OCI-LY3 (cell line): Measurements from ENCODE around the gene TCF4.

ENCODE experiments used
- CTCF ChIP-seq: fragments of 200-600, 300-600 bp; sonication (generic); IDR thresholded peaks from 2 replicates; pipeline ENCODE4 v1.5.1; 2014; ENCODE audit warnings: antibody characterized with exemption, low read length, low read depth
- EZH2phosphoT487 ChIP-seq: fragments of 200-600 bp; shearing (Covaris generic); IDR thresholded peaks from 2 replicates; pipeline ENCODE4 v1.6.1; 2018; ENCODE audit warnings: antibody characterized with exemption, mixed run types, low read depth

DNA sequence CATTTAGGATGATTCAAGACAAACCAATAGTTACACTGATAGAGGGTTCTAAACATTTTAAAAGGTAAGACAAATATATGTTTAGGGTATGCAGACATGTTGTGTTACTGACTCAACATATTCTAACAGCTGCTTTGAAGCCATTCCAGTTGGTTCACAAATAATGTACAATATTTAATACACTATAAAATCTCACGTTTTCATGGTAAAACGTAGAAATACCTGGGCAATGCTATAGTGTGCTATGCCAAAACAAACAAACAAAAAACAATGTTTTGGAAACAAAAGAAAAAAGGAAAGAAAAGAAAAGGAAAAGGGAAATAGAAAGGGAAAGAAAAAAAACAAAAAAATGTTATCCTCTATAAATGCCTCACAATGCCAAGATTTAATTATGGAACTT lies 277.1 kb downstream of the TCF4 start:
- TF ChIP-seq CTCF (no peak), EZH2phosphoT487 (no peak)
